ENCODE measurements around the gene SIT1. TPM values are rescaled to one million over a fixed set of nuclear protein-coding genes. Genes with fewer than 3 reads are reported as not detected.
A peak's percentile ranks its signal among the peaks of the same experiment; 100 is the strongest.
"Not testable (repeated sequence)": the region's sequence is repeated elsewhere in the genome, so short reads cannot be mapped to it uniquely, and the experiment has no call there.

Gene SIT1
- total and polyA plus RNA-seq, 4 donors: 0.87 to 3.8 (median 1.4) TPM

DNA sequence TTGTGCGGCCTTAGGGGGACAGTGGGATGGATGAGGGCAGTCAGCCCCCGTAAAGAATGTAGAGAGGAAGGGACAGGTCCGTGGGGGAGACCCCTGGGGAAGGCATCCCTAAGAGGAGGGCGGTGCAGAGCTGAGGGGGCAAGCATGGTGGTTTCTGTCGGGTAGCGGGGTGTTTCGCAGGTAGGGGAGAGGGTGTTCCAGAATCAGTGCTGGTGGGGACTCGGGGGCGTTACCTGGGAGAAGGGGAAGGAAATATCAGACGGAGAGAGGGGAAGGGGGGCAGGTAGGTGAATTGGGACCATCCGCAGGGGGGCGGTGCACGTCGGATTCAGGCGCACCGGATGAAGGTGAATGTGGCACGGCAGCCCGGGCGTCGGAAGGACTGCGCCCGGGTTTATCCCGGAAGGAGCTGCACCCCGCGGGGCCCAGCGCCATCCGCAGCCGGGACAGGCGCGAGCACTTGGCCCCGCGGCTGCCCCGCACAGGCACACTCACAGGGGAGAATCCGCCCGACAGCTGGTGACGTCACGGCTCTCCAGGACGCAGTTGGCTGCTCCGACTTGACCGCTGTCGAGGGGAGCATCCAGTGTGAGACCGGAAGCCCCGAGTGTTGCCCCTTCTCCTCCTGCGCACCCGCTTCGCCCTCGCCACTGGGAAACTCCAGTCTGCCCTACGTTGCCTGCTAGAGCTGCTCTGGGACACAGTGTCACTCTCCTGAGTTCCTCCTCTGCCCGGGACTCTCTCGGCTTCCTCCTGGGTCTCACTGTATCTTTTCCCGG, 33.9 kb downstream of the SIT1 start:
- H3K36me3 ChIP-seq (ENCODE audit: control insufficient read depth in 4 of 4, insufficient read depth in 4 of 4, low read length in 4 of 4): no peaks in the 10 kb centered on the region
- DNase-seq (peak; percentile 53 to 80 (median 66)), ATAC-seq (ENCODE audit: insufficient read depth, low FRiP score) (peak; percentile 34)
- H3K9ac ChIP-seq (ENCODE audit: insufficient read depth in 1 of 2, low read length in 2 of 2): no peak overlapping the region
- H3K9me3 ChIP-seq (ENCODE audit: control insufficient read depth in 4 of 4, insufficient read depth in 3 of 4, low read length in 3 of 4): no peaks in the 10 kb centered on the region
- WGBS, 2 donors: 9 to 10% methylated on average over 47 to 51 of the region's 51 CpGs
- peak overlapping the region; percentile 18 for H3K4me3 ChIP-seq
- peaks cover 0 to 17% (median 16%) of the 10 kb centered on the region in 3 donors for H3K27me3 ChIP-seq (ENCODE audit: control insufficient read depth in 3 of 3, insufficient read depth in 3 of 3, low read length in 2 of 3)
- H3K4me1 ChIP-seq (ENCODE audit: control insufficient read depth in 5 of 5, insufficient read depth in 5 of 5, low read length in 5 of 5): peaks cover 0 to 7% (median 0%) of the 10 kb centered on the region in 5 donors
- no peak overlapping the region for H3K27ac ChIP-seq (ENCODE audit: low read depth in 1 of 2, low read length in 1 of 2)
- TF ChIP-seq, protein P1, sequence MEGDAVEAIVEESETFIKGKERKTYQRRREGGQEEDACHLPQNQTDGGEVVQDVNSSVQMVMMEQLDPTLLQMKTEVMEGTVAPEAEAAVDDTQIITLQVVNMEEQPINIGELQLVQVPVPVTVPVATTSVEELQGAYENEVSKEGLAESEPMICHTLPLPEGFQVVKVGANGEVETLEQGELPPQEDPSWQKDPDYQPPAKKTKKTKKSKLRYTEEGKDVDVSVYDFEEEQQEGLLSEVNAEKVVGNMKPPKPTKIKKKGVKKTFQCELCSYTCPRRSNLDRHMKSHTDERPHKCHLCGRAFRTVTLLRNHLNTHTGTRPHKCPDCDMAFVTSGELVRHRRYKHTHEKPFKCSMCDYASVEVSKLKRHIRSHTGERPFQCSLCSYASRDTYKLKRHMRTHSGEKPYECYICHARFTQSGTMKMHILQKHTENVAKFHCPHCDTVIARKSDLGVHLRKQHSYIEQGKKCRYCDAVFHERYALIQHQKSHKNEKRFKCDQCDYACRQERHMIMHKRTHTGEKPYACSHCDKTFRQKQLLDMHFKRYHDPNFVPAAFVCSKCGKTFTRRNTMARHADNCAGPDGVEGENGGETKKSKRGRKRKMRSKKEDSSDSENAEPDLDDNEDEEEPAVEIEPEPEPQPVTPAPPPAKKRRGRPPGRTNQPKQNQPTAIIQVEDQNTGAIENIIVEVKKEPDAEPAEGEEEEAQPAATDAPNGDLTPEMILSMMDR (IDR thresholded peaks at IDR 0.05; ENCODE audit: control extremely low read depth, extremely low read depth): no peak

DNA sequence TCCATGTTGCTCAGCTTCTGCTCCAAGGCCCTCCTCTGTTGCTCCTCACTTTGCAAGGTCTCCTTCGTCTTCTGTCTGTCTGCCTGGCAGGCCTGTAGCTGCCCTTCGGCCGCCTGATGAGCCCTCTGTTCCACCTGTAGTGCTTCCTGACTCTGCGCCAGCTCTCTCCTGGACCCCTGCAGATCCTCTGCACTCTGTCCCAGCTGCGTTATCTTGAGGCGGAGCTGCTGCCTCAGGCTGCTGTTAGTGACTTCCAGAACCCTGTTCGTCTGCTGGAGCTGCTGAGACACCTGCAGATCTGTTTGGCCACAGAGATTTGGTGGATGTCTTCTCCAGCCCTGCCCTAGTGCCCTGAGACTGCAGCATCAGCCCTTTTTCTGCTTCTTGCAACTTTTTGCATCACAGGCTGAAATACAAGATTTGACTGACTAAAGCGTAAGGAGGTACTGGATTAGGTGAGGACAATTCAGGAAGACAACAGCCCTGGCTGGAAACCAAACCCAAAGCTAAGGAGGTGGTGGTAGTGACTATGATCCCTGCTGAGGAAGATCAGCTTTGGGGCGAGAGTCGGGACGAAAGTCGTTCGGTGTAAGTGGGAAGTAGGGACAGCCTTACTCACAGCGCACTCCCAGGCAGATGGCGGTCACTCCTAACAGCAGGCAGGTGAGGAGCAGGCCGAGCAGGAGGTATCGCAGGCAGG, 34.6 kb downstream of the SIT1 start:
- WGBS, 2 donors: 83 to 84% methylated on average over 17 of the region's 17 CpGs
- H3K27ac ChIP-seq (ENCODE audit: low read depth in 1 of 2, low read length in 1 of 2): no peak overlapping the region
- no peak for DNase-seq

DNA sequence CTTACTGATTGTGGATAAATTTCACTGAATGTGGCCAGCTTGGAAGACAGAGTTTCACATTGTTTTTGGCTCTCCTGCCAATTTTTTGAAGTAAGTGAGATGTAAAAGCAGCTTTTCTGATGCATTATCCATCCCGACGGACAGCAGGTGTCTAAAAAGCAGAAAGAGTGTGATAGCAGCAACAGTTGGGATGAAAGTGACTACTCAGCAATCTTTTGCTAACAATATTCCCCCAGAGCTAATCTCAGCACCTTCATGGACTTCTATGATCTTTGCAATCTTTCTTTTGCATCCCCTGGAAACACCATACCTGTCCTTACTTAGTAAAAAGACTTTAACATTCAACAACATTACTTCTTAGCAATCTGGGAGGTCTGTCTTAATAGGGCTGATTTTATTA, 37.9 kb downstream of the SIT1 start:
- WGBS, 2 donors: 93 to 95% methylated on average over 2 of the region's 2 CpGs
- no peaks in the 10 kb centered on the region for H3K9me3 ChIP-seq (ENCODE audit: control insufficient read depth in 4 of 4, insufficient read depth in 3 of 4, low read length in 3 of 4)
- TF ChIP-seq, protein P1 (IDR thresholded peaks at IDR 0.05; ENCODE audit: control extremely low read depth, extremely low read depth): no peak
- no peak overlapping the region for H3K9ac ChIP-seq (ENCODE audit: insufficient read depth in 1 of 2, low read length in 2 of 2)
- no peak overlapping the region for H3K27ac ChIP-seq (ENCODE audit: low read depth in 1 of 2, low read length in 1 of 2)
- H3K27me3 ChIP-seq (ENCODE audit: control insufficient read depth in 3 of 3, insufficient read depth in 3 of 3, low read length in 2 of 3): peaks cover 0 to 14% (median 14%) of the 10 kb centered on the region in 3 donors
- H3K4me1 ChIP-seq (ENCODE audit: control insufficient read depth in 5 of 5, insufficient read depth in 5 of 5, low read length in 5 of 5): peaks cover 0 to 7% (median 0%) of the 10 kb centered on the region in 5 donors
- no peak for ATAC-seq (ENCODE audit: insufficient read depth, low FRiP score)
- no peak for DNase-seq
- H3K4me3 ChIP-seq: no peak overlapping the region
- H3K36me3 ChIP-seq (ENCODE audit: control insufficient read depth in 4 of 4, insufficient read depth in 4 of 4, low read length in 4 of 4): peaks cover 2 to 22% (median 7%) of the 10 kb centered on the region in 4 donors

More for the DNA sequence above, 34.6 kb downstream of the SIT1 start:
- H3K4me3 ChIP-seq: no peak overlapping the region
- H3K4me1 ChIP-seq (ENCODE audit: control insufficient read depth in 5 of 5, insufficient read depth in 5 of 5, low read length in 5 of 5): peaks cover 0 to 7% (median 0%) of the 10 kb centered on the region in 5 donors
- H3K36me3 ChIP-seq (ENCODE audit: control insufficient read depth in 4 of 4, insufficient read depth in 4 of 4, low read length in 4 of 4): no peaks in the 10 kb centered on the region
- H3K27me3 ChIP-seq (ENCODE audit: control insufficient read depth in 3 of 3, insufficient read depth in 3 of 3, low read length in 2 of 3): peaks cover 0 to 17% (median 16%) of the 10 kb centered on the region in 3 donors
- H3K9ac ChIP-seq (ENCODE audit: insufficient read depth in 1 of 2, low read length in 2 of 2): no peak overlapping the region
- no peak for ATAC-seq (ENCODE audit: insufficient read depth, low FRiP score)
- TF ChIP-seq, protein P1 (IDR thresholded peaks at IDR 0.05; ENCODE audit: control extremely low read depth, extremely low read depth): no peak
- no peaks in the 10 kb centered on the region for H3K9me3 ChIP-seq (ENCODE audit: control insufficient read depth in 4 of 4, insufficient read depth in 3 of 4, low read length in 3 of 4)

DNA sequence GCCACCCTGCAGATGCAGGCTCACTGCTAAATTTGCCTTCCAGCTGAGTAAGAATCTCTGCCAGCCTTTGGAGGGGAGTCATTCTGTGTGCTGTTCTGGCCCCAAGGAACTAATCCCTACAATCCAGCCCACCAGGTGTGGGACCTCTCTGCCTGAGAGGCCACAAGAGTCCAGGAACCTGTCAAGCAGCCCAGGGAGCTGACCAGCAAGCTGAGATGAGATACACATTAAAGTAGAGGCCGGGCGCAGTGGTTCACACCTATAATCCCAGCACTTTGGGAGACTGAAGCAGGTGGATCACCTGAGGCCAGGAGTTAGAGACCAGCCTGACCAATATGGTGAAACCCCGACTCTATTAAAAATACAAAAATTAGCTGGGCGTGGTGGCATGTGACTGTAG, 38.7 kb downstream of the SIT1 start:
- not testable (repeated sequence) for ATAC-seq (ENCODE audit: insufficient read depth, low FRiP score); H3K4me1 ChIP-seq (ENCODE audit: control insufficient read depth in 5 of 5, insufficient read depth in 5 of 5, low read length in 5 of 5); H3K9ac ChIP-seq (ENCODE audit: insufficient read depth in 1 of 2, low read length in 2 of 2); H3K27ac ChIP-seq (ENCODE audit: low read depth in 1 of 2, low read length in 1 of 2); DNase-seq; H3K4me3 ChIP-seq; H3K9me3 ChIP-seq (ENCODE audit: control insufficient read depth in 4 of 4, insufficient read depth in 3 of 4, low read length in 3 of 4); H3K27me3 ChIP-seq (ENCODE audit: control insufficient read depth in 3 of 3, insufficient read depth in 3 of 3, low read length in 2 of 3)
- WGBS, 2 donors: 88 to 92% methylated on average over 4 of the region's 4 CpGs
- H3K36me3 ChIP-seq (ENCODE audit: control insufficient read depth in 4 of 4, insufficient read depth in 4 of 4, low read length in 4 of 4): peaks cover 2 to 23% (median 10%) of the 10 kb centered on the region in 4 donors

All from lung (tissue), 12 donors.